Smooth muscle cell of the brain vasculature (primary cell): ENCODE results near the gene TAF6.
A peak's percentile ranks its signal among the peaks of the same experiment; 100 is the strongest.

Experiments
- DNase-seq: peaks from one replicate; pipeline ENCODE4 v3.0.0-alpha.2; 2012; ENCODE audit warnings: low read depth, low spot score

The TAF6 gene

GRCh38 chr7:100095704-100096103, 23.5 kb downstream of the TAF6 start:
- DNase-seq = no peak

- DNase-seq = no peak
Observed at GRCh38 chr7:100095289-100095688, 23.9 kb downstream of the TAF6 start.

GRCh38 chr7:100093925-100094486, 25.2 kb downstream of the TAF6 start:
- no peak for DNase-seq

- DNase-seq = no peak
Observed at GRCh38 chr7:100093498-100093897, 25.7 kb downstream of the TAF6 start.

GRCh38 chr7:100093054-100093453, 26.1 kb downstream of the TAF6 start:
- DNase-seq = no peak

- DNase-seq = no peak
Observed at GRCh38 chr7:100091411-100092181, 27.6 kb downstream of the TAF6 start.

- DNase-seq = no peak
Observed at GRCh38 chr7:100090527-100091410, 28.4 kb downstream of the TAF6 start.

GRCh38 chr7:100089458-100090196, 29.5 kb downstream of the TAF6 start:
- DNase-seq = no peak

- no peak for DNase-seq
Observed at GRCh38 chr7:100088621-100089457, 30.3 kb downstream of the TAF6 start, which contains the start of gene COPS6. TSS of gene COPS6 (plus strand) at chr7:100088969. CDS start at chr7:100088991, 22 bp downstream.

- no peak for DNase-seq
Observed at GRCh38 chr7:100088095-100088620, 31.0 kb downstream of the TAF6 start.

GRCh38 chr7:100087055-100087750, 32.0 kb downstream of the TAF6 start:
- DNase-seq = no peak

GRCh38 chr7:100085515-100085914, 33.6 kb downstream of the TAF6 start:
- DNase-seq = no peak

- no peak for DNase-seq
Observed at GRCh38 chr7:100082978-100083377, 36.2 kb downstream of the TAF6 start.

GRCh38 chr7:100081535-100082102, 37.5 kb downstream of the TAF6 start, which contains the start of gene ZNF3:
TSS of gene ZNF3 (minus strand) at chr7:100081723. CDS start at chr7:100077357, 4,366 bp downstream.
- DNase-seq = peak; percentile 96

GRCh38 chr7:100080907-100081534, 38.1 kb downstream of the TAF6 start:
- no peak for DNase-seq

- no peak for DNase-seq
Observed at GRCh38 chr7:100079024-100079560, 40.1 kb downstream of the TAF6 start.

- DNase-seq = no peak
Observed at GRCh38 chr7:100077205-100077604, 42.0 kb downstream of the TAF6 start.

- no peak for DNase-seq
Observed at GRCh38 chr7:100075418-100075817, 43.7 kb downstream of the TAF6 start.

GRCh38 chr7:100074841-100075240, 44.3 kb downstream of the TAF6 start:
- DNase-seq = no peak
